GM12878 (cell line): ENCODE data around the gene KLHL3. TPM values are rescaled to one million over a fixed set of nuclear protein-coding genes. Genes with fewer than 3 reads are reported as not detected.

ENCODE experiments used
- ATAC-seq: fragments of 200-7000 bp; cut with Tn5 transposase; 3 replicates; pipeline ENCODE4 v1.9.1; 2020; ENCODE audit warnings: mild to moderate bottlenecking, moderate library complexity
- BruUV-seq: library from RNA; stranded (reverse); fragments of 400-500 nt; replicated peaks from 2 replicates; lab custom pipeline; 2021; lab: Mats Ljungman, UMichigan
- CTCF ChIA-PET: fragments of 300-600 bp; sonication (Branson Sonifier 250); formaldehyde crosslinking; extraction: SDS; loops from one replicate; lab custom pipeline; 2021; ENCODE audit warnings: inconsistent platforms; lab: Yijun Ruan, JAX
- POLR2A ChIA-PET: fragments of 350-600 bp; formaldehyde crosslinking; extraction: SDS; loops from one replicate; lab custom pipeline; 2021; ENCODE audit warnings: inconsistent platforms; lab: Charles Lee
- RAD21 ChIA-PET: fragments of 300-600 bp; sonication (Branson Sonifier 250); formaldehyde crosslinking; loops from one replicate; lab custom pipeline; 2023; ENCODE audit warnings: antibody characterized with exemption; ENCODE audit not compliant: unreplicated experiment; lab: Charles Lee
- SMC1A ChIA-PET: fragments of 300-600 bp; sonication (Branson Sonifier 250); formaldehyde crosslinking; loops from one replicate; lab custom pipeline; 2023; ENCODE audit not compliant: unreplicated experiment, uncharacterized antibody; lab: Charles Lee
- DNase-seq: peaks from one replicate; pipeline ENCODE4 v3.0.0-alpha.2; 2011; ENCODE audit warnings: low read depth, low spot score
- FAIRE-seq: peaks from 3 replicates; lab custom pipeline; 2011; peaks lifted over from hg19 to GRCh38; lab: Jason Lieb, UNC
- H2AFZ ChIP-seq: 2 replicates; pipeline ENCODE4 v1.6.0; 2011; ENCODE audit warnings: low read depth, low read length, control low read depth; ENCODE audit not compliant: control insufficient read depth
- H3K27ac ChIP-seq: 2 replicates; pipeline ENCODE4 v1.5.1; 2011; ENCODE audit warnings: control low read depth; ENCODE audit not compliant: control insufficient read depth, insufficient read depth
- H3K27me3 ChIP-seq, 2 experiments: replicated peaks in 1 of 2; 2 replicates each; pipeline versions ENCODE4 v1.6.0 to v1.6.1; 2011; ENCODE audit warnings: low read length in 1 of 2; ENCODE audit not compliant: control insufficient read depth in 2 of 2, insufficient read depth in 2 of 2
- H3K36me3 ChIP-seq, 2 experiments: 2 replicates each; pipeline ENCODE4 v1.5.1; 2011; ENCODE audit warnings: low read length in 1 of 2; ENCODE audit not compliant: control insufficient read depth in 2 of 2, insufficient read depth in 2 of 2
- H3K4me1 ChIP-seq: 2 replicates; pipeline ENCODE4 v1.6.1; 2011; ENCODE audit warnings: mild to moderate bottlenecking, low read length, moderate library complexity, mixed read lengths; ENCODE audit not compliant: control insufficient read depth, insufficient read depth
- H3K4me2 ChIP-seq: 2 replicates; pipeline ENCODE4 v1.6.0; 2011; ENCODE audit warnings: control low read depth; ENCODE audit not compliant: control insufficient read depth, insufficient read depth
- H3K4me3 ChIP-seq: fragments of 200-600 bp; sonication (generic); 2 replicates; pipeline ENCODE4 v1.5.1; 2016
- H3K79me2 ChIP-seq: 2 replicates; pipeline ENCODE4 v1.6.0; 2011; ENCODE audit warnings: low read length; ENCODE audit not compliant: control insufficient read depth, insufficient read depth
- H3K9ac ChIP-seq: 2 replicates; pipeline ENCODE4 v1.8.0; 2011; ENCODE audit warnings: low read length, control low read depth, mixed read lengths; ENCODE audit not compliant: control insufficient read depth, insufficient read depth
- H3K9me3 ChIP-seq: replicated peaks from 3 replicates; pipeline ENCODE4 v1.5.1; 2011; ENCODE audit warnings: mild to moderate bottlenecking, low read length; ENCODE audit not compliant: control insufficient read depth, insufficient read depth
- H4K20me1 ChIP-seq: 2 replicates; pipeline ENCODE4 v1.6.0; 2011; ENCODE audit not compliant: control insufficient read depth, insufficient read depth
- ASH2L ChIP-seq: fragments of 300-600, 200-600 bp; sonication (generic); IDR thresholded peaks from 2 replicates; pipeline ENCODE4 v1.6.1; 2017; ENCODE audit warnings: low read depth, mild to moderate bottlenecking, borderline replicate concordance
- EGR1 ChIP-seq, 2 experiments: IDR thresholded peaks; 1 replicate in 1 of 2; 2 replicates in 1 of 2; pipeline ENCODE4 v1.6.1; 2011 to 2012; ENCODE audit warnings: low read depth in 2 of 2, low read length in 2 of 2, borderline replicate concordance in 1 of 2, mild to moderate bottlenecking in 1 of 2, moderate library complexity in 1 of 2
- HDAC2 ChIP-seq: fragments of 200-600 bp; sonication (generic); IDR thresholded peaks from 2 replicates; pipeline ENCODE4 v1.6.1; 2017
- JUNB ChIP-seq: IDR thresholded peaks from 2 replicates; pipeline ENCODE4 v1.6.1; 2016; ENCODE audit warnings: antibody characterized with exemption, mild to moderate bottlenecking
- MYB ChIP-seq: fragments of 150-350 bp; IDR thresholded peaks from 2 replicates; pipeline ENCODE4 v1.6.1; 2014; ENCODE audit warnings: mild to moderate bottlenecking, low read depth, low read length, borderline replicate concordance
- NFIC ChIP-seq: IDR thresholded peaks from 2 replicates; pipeline ENCODE4 v1.6.1; 2012; ENCODE audit warnings: low read depth, mild to moderate bottlenecking, inconsistent platforms, low read length, moderate library complexity
- POU2F2 ChIP-seq: IDR thresholded peaks from 3 replicates; pipeline ENCODE4 v1.6.1; 2011; ENCODE audit warnings: low read depth, mild to moderate bottlenecking, low read length, borderline replicate concordance
- RAD21 ChIP-seq: IDR thresholded peaks from 2 replicates; pipeline ENCODE4 v1.6.1; 2011; ENCODE audit warnings: mild to moderate bottlenecking, low read depth, low read length, moderate library complexity; ENCODE audit not compliant: insufficient read depth
- RB1 ChIP-seq: fragments of 450-650 bp; formaldehyde crosslinking; IDR thresholded peaks from 2 replicates; pipeline ENCODE4 v1.6.1; 2017; ENCODE audit warnings: mild to moderate bottlenecking, borderline replicate concordance
- SIX5 ChIP-seq: IDR thresholded peaks from 2 replicates; pipeline ENCODE4 v1.6.1; 2011; ENCODE audit warnings: mild to moderate bottlenecking, low read depth, low read length, moderate library complexity; ENCODE audit not compliant: severe bottlenecking
- STAT1 ChIP-seq: fragments of 450-650 bp; conservative IDR thresholded peaks from 2 replicates; pipeline ENCODE4 v1.6.1; 2014; ENCODE audit warnings: antibody characterized with exemption, mild to moderate bottlenecking
- TAF1 ChIP-seq: IDR thresholded peaks from 2 replicates; pipeline ENCODE4 v1.6.1; 2011; ENCODE audit warnings: mild to moderate bottlenecking, low read depth, low read length, borderline replicate concordance
- TCF7 ChIP-seq: IDR thresholded peaks from 2 replicates; pipeline ENCODE4 v1.6.1; 2014; ENCODE audit warnings: antibody characterized with exemption, borderline replicate concordance
- ZNF384 ChIP-seq: IDR thresholded peaks from 2 replicates; pipeline ENCODE4 v1.6.1; 2012; ENCODE audit warnings: low read depth, mild to moderate bottlenecking, low read length, improper control_type of control experiment, borderline replicate concordance
- WGBS: methylation state at CpG from one replicate; pipeline ENCODE4 v1.1.6; 2016; ENCODE audit warnings: low lambda C conversion rate; ENCODE audit not compliant: insufficient replicate concordance, insufficient coverage; ENCODE audit errors: missing lambda C conversion rate; 5-methylcytosine and 5-hydroxymethylcytosine counted together
- in situ Hi-C: fragments of 300-500 bp; cut with MboI; formaldehyde crosslinking; loops from 9 replicates; pipeline ENCODE4 v1.14.3; 2018; ENCODE audit warnings: mixed read lengths
- intact Hi-C: fragments of 100-400 bp; cut with micrococcal nuclease; formaldehyde crosslinking; loops from one replicate; pipeline ENCODE4 v1.14.2; 2022; ENCODE audit not compliant: unreplicated experiment
- polyA plus RNA-seq, 11 experiments: library from polyadenylated mRNA; depleted of rRNA in 4 of 11; unstranded in 6 of 11; stranded (reverse) in 5 of 11; fragments of >200 nt; fragmentation: Nextera tagmentation in 4 of 11; fragmentation: Illumina TruSeq in 1 of 11; extraction: Ambion mirVana in 4 of 11; extraction: Trizol in 1 of 11; gene quantifications; 1 replicate in 1 of 11; 2 replicates in 10 of 11; pipeline versions ENCODE4 v1.2.1 to v1.2.3, GENCODE V29; 2011 to 2016; ENCODE audit warnings: inconsistent platforms in 2 of 11, missing spikeins in 2 of 11, low read depth in 1 of 11
- total RNA-seq, 4 experiments: library from RNA; depleted of rRNA in 3 of 4; stranded (reverse); fragments of >200 nt in 3 of 4; fragmentation: Illumina TruSeq in 1 of 4; extraction: Trizol in 1 of 4; gene quantifications; 2 replicates each; pipeline versions ENCODE4 v1.2.1 to v1.2.3, GENCODE V29; 2013 to 2021
- TF ChIP-seq, protein P1 (sequence below): fragments of 450-650 bp; IDR thresholded peaks from 2 replicates; pipeline ENCODE4 v1.6.1; 2017; ENCODE audit warnings: mild to moderate bottlenecking
- TF ChIP-seq, protein P2 (sequence below): fragments of 450-650 bp; IDR thresholded peaks from 2 replicates; pipeline ENCODE4 v1.6.1; 2017; ENCODE audit warnings: antibody characterized with exemption, mild to moderate bottlenecking, moderate library complexity
- TF ChIP-seq, protein P3 (sequence below): fragments of 450-650 bp; IDR thresholded peaks from 2 replicates; pipeline ENCODE4 v1.6.1; 2017; ENCODE audit warnings: mild to moderate bottlenecking, moderate library complexity

KLHL3 gene
- total and polyA plus RNA-seq, 10 of the 15 experiments (the other 5 are each of a cell fraction or from before 2014, with no cell fraction given) = 1.7 to 11.7 (median 5.6) TPM

DNA sequence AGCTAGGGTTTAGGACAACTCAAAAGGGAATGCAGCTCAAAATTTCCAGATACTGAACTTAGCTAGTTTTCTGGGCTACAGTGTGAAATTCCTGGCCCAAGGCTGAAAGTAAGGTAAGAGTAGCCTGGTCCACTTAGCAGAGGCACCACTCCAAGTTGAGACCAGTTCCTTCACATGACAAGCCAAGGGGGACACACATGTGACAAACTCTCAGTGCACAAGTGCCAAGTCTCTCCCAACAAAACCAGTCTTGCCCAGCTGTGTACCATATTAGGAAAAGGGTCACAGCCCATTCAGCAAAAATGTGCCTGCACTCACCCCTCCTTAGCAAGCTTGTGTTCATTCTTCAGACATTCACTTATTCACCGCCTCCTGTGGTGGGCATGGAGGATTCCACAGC lies 27.8 kb downstream of the KLHL3 start:
- Histone ChIP-seq H3K27ac (no peak overlapping the region), H3K27me3 (no peaks in the 10 kb centered on the region), H3K4me2 (no peak overlapping the region), H3K4me3 (no peak overlapping the region), H2AFZ (no peak overlapping the region), H3K36me3 (0 out of 4 replicates have a peak, but pooled peaks cover 0 to 2% of the 10 kb centered on the region in 2 experiments), H3K9me3 (no peaks in the 10 kb centered on the region; the same call in 2 of the 3 replicates), H3K4me1 (peaks cover 3% of the 10 kb centered on the region; the same call in 1 of the 2 replicates), H3K79me2 (no peaks in the 10 kb centered on the region), H4K20me1 (no peaks in the 10 kb centered on the region), H3K9ac (no peak overlapping the region)
- SMC1A ChIA-PET = interaction anchor here (0.6 to 0.7 kb wide), 2 partner anchors 11 to 59 kb away, joined by 3 read pairs; no protein-coding TSS in a partner anchor
- CTCF ChIA-PET = interaction anchor here (1.0 to 1.3 kb wide), 2 partner anchors 10 to 78 kb away, joined by 3 read pairs; no protein-coding TSS in a partner anchor
- DNase-seq = no peak
- RAD21 ChIA-PET = no interaction called here
- intact Hi-C loops (no loop called here), in situ Hi-C loops (no loop called here)
- no TSS peak for BruUV-seq
- WGBS = 91% methylated on average over 1 of the region's 1 CpG
- no peak for FAIRE-seq
- POLR2A ChIA-PET = no interaction called here
- no peak for ATAC-seq
- TF ChIP-seq ASH2L (no peak), EGR1 (IDR thresholded peaks at IDR 0.05; ENCODE audit: borderline replicate concordance in 1 of 2, low read depth in 2 of 2, low read length in 2 of 2) (no peak), HDAC2 (no peak), JUNB (no peak), RB1 (no peak), POU2F2 (no peak), STAT1 (no peak), ZNF384 (no peak), TCF7 (no peak), MYB (no peak), TAF1 (no peak), NFIC (no peak), SIX5 (no peak), RAD21 (no peak)
- TF ChIP-seq, protein P1, sequence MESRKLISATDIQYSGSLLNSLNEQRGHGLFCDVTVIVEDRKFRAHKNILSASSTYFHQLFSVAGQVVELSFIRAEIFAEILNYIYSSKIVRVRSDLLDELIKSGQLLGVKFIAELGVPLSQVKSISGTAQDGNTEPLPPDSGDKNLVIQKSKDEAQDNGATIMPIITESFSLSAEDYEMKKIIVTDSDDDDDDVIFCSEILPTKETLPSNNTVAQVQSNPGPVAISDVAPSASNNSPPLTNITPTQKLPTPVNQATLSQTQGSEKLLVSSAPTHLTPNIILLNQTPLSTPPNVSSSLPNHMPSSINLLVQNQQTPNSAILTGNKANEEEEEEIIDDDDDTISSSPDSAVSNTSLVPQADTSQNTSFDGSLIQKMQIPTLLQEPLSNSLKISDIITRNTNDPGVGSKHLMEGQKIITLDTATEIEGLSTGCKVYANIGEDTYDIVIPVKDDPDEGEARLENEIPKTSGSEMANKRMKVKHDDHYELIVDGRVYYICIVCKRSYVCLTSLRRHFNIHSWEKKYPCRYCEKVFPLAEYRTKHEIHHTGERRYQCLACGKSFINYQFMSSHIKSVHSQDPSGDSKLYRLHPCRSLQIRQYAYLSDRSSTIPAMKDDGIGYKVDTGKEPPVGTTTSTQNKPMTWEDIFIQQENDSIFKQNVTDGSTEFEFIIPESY = no peak
- TF ChIP-seq, protein P2, sequence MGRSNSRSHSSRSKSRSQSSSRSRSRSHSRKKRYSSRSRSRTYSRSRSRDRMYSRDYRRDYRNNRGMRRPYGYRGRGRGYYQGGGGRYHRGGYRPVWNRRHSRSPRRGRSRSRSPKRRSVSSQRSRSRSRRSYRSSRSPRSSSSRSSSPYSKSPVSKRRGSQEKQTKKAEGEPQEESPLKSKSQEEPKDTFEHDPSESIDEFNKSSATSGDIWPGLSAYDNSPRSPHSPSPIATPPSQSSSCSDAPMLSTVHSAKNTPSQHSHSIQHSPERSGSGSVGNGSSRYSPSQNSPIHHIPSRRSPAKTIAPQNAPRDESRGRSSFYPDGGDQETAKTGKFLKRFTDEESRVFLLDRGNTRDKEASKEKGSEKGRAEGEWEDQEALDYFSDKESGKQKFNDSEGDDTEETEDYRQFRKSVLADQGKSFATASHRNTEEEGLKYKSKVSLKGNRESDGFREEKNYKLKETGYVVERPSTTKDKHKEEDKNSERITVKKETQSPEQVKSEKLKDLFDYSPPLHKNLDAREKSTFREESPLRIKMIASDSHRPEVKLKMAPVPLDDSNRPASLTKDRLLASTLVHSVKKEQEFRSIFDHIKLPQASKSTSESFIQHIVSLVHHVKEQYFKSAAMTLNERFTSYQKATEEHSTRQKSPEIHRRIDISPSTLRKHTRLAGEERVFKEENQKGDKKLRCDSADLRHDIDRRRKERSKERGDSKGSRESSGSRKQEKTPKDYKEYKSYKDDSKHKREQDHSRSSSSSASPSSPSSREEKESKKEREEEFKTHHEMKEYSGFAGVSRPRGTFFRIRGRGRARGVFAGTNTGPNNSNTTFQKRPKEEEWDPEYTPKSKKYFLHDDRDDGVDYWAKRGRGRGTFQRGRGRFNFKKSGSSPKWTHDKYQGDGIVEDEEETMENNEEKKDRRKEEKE = no peak
- TF ChIP-seq, protein P3, sequence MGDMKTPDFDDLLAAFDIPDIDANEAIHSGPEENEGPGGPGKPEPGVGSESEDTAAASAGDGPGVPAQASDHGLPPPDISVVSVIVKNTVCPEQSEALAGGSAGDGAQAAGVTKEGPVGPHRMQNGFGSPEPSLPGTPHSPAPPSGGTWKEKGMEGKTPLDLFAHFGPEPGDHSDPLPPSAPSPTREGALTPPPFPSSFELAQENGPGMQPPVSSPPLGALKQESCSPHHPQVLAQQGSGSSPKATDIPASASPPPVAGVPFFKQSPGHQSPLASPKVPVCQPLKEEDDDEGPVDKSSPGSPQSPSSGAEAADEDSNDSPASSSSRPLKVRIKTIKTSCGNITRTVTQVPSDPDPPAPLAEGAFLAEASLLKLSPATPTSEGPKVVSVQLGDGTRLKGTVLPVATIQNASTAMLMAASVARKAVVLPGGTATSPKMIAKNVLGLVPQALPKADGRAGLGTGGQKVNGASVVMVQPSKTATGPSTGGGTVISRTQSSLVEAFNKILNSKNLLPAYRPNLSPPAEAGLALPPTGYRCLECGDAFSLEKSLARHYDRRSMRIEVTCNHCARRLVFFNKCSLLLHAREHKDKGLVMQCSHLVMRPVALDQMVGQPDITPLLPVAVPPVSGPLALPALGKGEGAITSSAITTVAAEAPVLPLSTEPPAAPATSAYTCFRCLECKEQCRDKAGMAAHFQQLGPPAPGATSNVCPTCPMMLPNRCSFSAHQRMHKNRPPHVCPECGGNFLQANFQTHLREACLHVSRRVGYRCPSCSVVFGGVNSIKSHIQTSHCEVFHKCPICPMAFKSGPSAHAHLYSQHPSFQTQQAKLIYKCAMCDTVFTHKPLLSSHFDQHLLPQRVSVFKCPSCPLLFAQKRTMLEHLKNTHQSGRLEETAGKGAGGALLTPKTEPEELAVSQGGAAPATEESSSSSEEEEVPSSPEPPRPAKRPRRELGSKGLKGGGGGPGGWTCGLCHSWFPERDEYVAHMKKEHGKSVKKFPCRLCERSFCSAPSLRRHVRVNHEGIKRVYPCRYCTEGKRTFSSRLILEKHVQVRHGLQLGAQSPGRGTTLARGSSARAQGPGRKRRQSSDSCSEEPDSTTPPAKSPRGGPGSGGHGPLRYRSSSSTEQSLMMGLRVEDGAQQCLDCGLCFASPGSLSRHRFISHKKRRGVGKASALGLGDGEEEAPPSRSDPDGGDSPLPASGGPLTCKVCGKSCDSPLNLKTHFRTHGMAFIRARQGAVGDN = no peak
